MM.1S (cell line): ENCODE results near the gene SPECC1L.

ENCODE experiments used
- DNase-seq: peaks from one replicate; pipeline ENCODE4 v3.0.0-alpha.2; 2015
- H2AFZ ChIP-seq: fragments of 300-600 bp; sonication (generic); 2 replicates; pipeline ENCODE4 v1.6.0; 2016; ENCODE audit warnings: antibody characterized with exemption, low read length
- H3F3A ChIP-seq: fragments of 300-600 bp; sonication (generic); 2 replicates; pipeline ENCODE4 v1.6.1; 2016; ENCODE audit warnings: mild to moderate bottlenecking, antibody characterized with exemption, low read length, moderate library complexity, mixed read lengths; ENCODE audit not compliant: insufficient read depth
- H3K27ac ChIP-seq: fragments of 300-600 bp; sonication (generic); 2 replicates; pipeline ENCODE4 v1.5.1; 2016; ENCODE audit warnings: mild to moderate bottlenecking, low read length
- H3K27me3 ChIP-seq: fragments of 300-600 bp; sonication (generic); replicated peaks from 2 replicates; pipeline ENCODE4 v1.6.0; 2016; ENCODE audit warnings: low read length; ENCODE audit not compliant: insufficient read depth
- H3K36me3 ChIP-seq: fragments of 300-600 bp; sonication (generic); replicated peaks from 2 replicates; pipeline ENCODE4 v1.6.1; 2016; ENCODE audit warnings: mild to moderate bottlenecking, low read length, mixed read lengths; ENCODE audit not compliant: insufficient read depth
- H3K4me1 ChIP-seq: fragments of 300-600 bp; sonication (generic); 2 replicates; pipeline ENCODE4 v1.6.1; 2016; ENCODE audit warnings: low read length, mixed read lengths
- H3K4me2 ChIP-seq: fragments of 300-600 bp; sonication (generic); 2 replicates; pipeline ENCODE4 v1.6.0; 2016; ENCODE audit warnings: low read depth, low read length
- H3K4me3 ChIP-seq: fragments of 300-600 bp; sonication (generic); 2 replicates; pipeline ENCODE4 v1.5.1; 2016; ENCODE audit warnings: low read length, mixed read lengths
- H3K79me2 ChIP-seq: fragments of 300-600 bp; sonication (generic); 2 replicates; pipeline ENCODE4 v1.6.1; 2016; ENCODE audit warnings: mixed run types, low read length, mixed read lengths
- H3K9ac ChIP-seq: fragments of 300-600 bp; sonication (generic); 2 replicates; pipeline ENCODE4 v1.6.1; 2016; ENCODE audit warnings: low read length, mixed read lengths
- H3K9me2 ChIP-seq: fragments of 300-600 bp; sonication (generic); replicated peaks from 2 replicates; pipeline ENCODE4 v1.6.1; 2016; ENCODE audit warnings: mild to moderate bottlenecking, low read length, mixed read lengths; ENCODE audit not compliant: insufficient read depth
- H3K9me3 ChIP-seq: fragments of 300-600 bp; sonication (generic); replicated peaks from 2 replicates; pipeline ENCODE4 v1.6.1; 2016; ENCODE audit warnings: mild to moderate bottlenecking, low read length, mixed read lengths; ENCODE audit not compliant: insufficient read depth
- H4K20me1 ChIP-seq: fragments of 300-600 bp; sonication (generic); 2 replicates; pipeline ENCODE4 v1.6.1; 2016; ENCODE audit warnings: mild to moderate bottlenecking, low read length, moderate library complexity, mixed read lengths; ENCODE audit not compliant: insufficient read depth
- EZH2 ChIP-seq: fragments of 300-600 bp; sonication (generic); optimal IDR thresholded peaks from 2 replicates; pipeline ENCODE3; 2017; ENCODE audit warnings: low read depth, mild to moderate bottlenecking, antibody characterized with exemption, low read length, mixed read lengths
- EZH2phosphoT487 ChIP-seq: fragments of 300-600 bp; sonication (generic); IDR thresholded peaks from 2 replicates; pipeline ENCODE4 v1.6.1; 2018; ENCODE audit warnings: antibody characterized with exemption, low read length
- TF ChIP-seq, protein P1 (sequence below): fragments of 300-600 bp; sonication (generic); IDR thresholded peaks from 2 replicates; pipeline ENCODE4 v1.5.1; 2016; ENCODE audit warnings: antibody characterized with exemption, low read length, mixed read lengths

SPECC1L gene

GRCh38 chr22:24394254-24394653, 123.6 kb downstream of the SPECC1L start:
- no peaks in the 10 kb centered on the region for H3K79me2 ChIP-seq
- no peak overlapping the region for H3K4me3 ChIP-seq
- DNase-seq, result no peak
- H3F3A ChIP-seq, result no peaks in the 10 kb centered on the region
- TF ChIP-seq, protein P1, sequence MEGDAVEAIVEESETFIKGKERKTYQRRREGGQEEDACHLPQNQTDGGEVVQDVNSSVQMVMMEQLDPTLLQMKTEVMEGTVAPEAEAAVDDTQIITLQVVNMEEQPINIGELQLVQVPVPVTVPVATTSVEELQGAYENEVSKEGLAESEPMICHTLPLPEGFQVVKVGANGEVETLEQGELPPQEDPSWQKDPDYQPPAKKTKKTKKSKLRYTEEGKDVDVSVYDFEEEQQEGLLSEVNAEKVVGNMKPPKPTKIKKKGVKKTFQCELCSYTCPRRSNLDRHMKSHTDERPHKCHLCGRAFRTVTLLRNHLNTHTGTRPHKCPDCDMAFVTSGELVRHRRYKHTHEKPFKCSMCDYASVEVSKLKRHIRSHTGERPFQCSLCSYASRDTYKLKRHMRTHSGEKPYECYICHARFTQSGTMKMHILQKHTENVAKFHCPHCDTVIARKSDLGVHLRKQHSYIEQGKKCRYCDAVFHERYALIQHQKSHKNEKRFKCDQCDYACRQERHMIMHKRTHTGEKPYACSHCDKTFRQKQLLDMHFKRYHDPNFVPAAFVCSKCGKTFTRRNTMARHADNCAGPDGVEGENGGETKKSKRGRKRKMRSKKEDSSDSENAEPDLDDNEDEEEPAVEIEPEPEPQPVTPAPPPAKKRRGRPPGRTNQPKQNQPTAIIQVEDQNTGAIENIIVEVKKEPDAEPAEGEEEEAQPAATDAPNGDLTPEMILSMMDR, result no peak
- no peak for TF ChIP-seq EZH2phosphoT487
- TF ChIP-seq EZH2, result no peak
- no peak overlapping the region for H3K27ac ChIP-seq
- H4K20me1 ChIP-seq, result no peaks in the 10 kb centered on the region
- H3K27me3 ChIP-seq, result no peaks in the 10 kb centered on the region
- no peaks in the 10 kb centered on the region for H3K9me2 ChIP-seq
- H3K4me1 ChIP-seq, result no peaks in the 10 kb centered on the region
- no peaks in the 10 kb centered on the region for H3K9me3 ChIP-seq
- no peak overlapping the region for H2AFZ ChIP-seq
- no peaks in the 10 kb centered on the region for H3K36me3 ChIP-seq
- no peak overlapping the region for H3K9ac ChIP-seq
- H3K4me2 ChIP-seq, result no peak overlapping the region

- no peak overlapping the region for H3K4me2 ChIP-seq
- DNase-seq, result no peak
- no peaks in the 10 kb centered on the region for H3K9me2 ChIP-seq
- TF ChIP-seq, protein P1, result no peak
- TF ChIP-seq EZH2 (no peak), EZH2phosphoT487 (no peak)
- no peaks in the 10 kb centered on the region for H3K27me3 ChIP-seq
- H3K4me1 ChIP-seq, result peaks cover 6% of the 10 kb centered on the region
- no peaks in the 10 kb centered on the region for H4K20me1 ChIP-seq
- no peak overlapping the region for H3K27ac ChIP-seq
- H3K9ac ChIP-seq, result no peak overlapping the region
- H3F3A ChIP-seq, result peaks cover 8% of the 10 kb centered on the region
- H3K9me3 ChIP-seq, result no peaks in the 10 kb centered on the region
- H2AFZ ChIP-seq, result no peak overlapping the region
- H3K36me3 ChIP-seq, result no peaks in the 10 kb centered on the region
- H3K4me3 ChIP-seq, result no peak overlapping the region
- peaks cover 9% of the 10 kb centered on the region for H3K79me2 ChIP-seq
These were observed 127.8 kb downstream of the SPECC1L start for GRCh38 chr22:24398409-24398808.

DNA sequence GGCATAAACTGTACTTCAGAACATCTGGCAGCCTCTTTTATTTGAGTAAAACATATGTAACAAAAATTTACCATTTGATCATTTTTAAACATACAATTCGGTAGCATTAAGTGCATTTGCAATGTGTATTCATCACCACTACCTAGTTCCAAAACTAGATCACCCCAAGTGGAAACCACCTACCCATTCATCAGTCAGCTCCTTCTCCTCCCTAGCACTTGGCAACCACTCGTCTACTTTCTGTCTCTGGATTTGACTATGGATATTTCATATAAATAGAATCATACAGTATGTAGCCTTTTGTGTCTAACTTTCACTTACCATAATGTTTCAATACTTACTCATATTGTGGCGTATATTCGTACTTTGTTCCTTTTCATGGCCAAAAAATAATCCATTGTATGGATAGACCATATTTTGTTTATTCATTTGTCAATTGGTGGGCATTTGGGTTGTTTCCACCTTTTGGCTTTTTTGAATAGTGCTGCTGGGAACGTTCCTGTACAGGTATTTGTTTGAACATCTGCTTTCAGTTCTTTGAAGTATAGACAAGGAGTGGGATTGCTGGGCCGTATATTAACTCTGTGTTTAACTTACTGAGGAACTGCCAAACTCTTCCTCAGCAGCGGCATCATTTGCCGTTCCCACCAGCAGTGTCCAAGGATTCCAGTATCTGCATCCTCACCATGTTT, 129.5 kb downstream of the SPECC1L start:
- Histone ChIP-seq H2AFZ (peak overlapping the region; percentile 19; the same call in 1 of the 2 replicates), H3K9me2 (no peaks in the 10 kb centered on the region), H3K27ac (peak overlapping the region; percentile 55), H3K36me3 (no peaks in the 10 kb centered on the region), H4K20me1 (no peaks in the 10 kb centered on the region), H3K4me3 (peak overlapping the region; percentile 56), H3K4me2 (peak overlapping the region; percentile 88), H3K4me1 (peaks cover 6% of the 10 kb centered on the region), H3K27me3 (no peaks in the 10 kb centered on the region), H3K9me3 (no peaks in the 10 kb centered on the region), H3K9ac (peak overlapping the region; percentile 15; the same call in 1 of the 2 replicates), H3K79me2 (peaks cover 12% of the 10 kb centered on the region), H3F3A (peaks cover 8% of the 10 kb centered on the region)
- DNase-seq, result peak; percentile 12
- TF ChIP-seq EZH2phosphoT487 (no peak), EZH2 (no peak)
- TF ChIP-seq, protein P1, result no peak
